NT2/D1 (cell line): ENCODE measurements around the gene EIF4H.
A peak's percentile ranks its signal among the peaks of the same experiment; 100 is the strongest.

Experiments
- DNase-seq: peaks from one replicate; pipeline ENCODE4 v3.0.0-alpha.2; 2011; ENCODE audit warnings: low read depth, low spot score
- H3K27me3 ChIP-seq: 2 replicates; pipeline ENCODE4 v1.6.0; 2011; ENCODE audit warnings: mild to moderate bottlenecking; ENCODE audit not compliant: insufficient read length, insufficient read depth
- H3K36me3 ChIP-seq: 2 replicates; pipeline ENCODE4 v1.6.1; 2011; ENCODE audit warnings: mild to moderate bottlenecking, low read length, mixed read lengths; ENCODE audit not compliant: insufficient read depth, insufficient read length
- H3K4me1 ChIP-seq: 2 replicates; pipeline ENCODE4 v1.5.1; 2011; ENCODE audit not compliant: insufficient read depth, insufficient read length
- H3K4me3 ChIP-seq: 2 replicates; pipeline ENCODE4 v1.5.1; 2011; ENCODE audit warnings: low read depth; ENCODE audit not compliant: insufficient read length
- H3K9ac ChIP-seq: 2 replicates; pipeline ENCODE4 v1.6.0; 2011; ENCODE audit warnings: low read depth; ENCODE audit not compliant: insufficient read length
- H3K9me3 ChIP-seq: 2 replicates; pipeline ENCODE4 v1.5.1; 2011; ENCODE audit warnings: mild to moderate bottlenecking, low read length; ENCODE audit not compliant: insufficient read depth
- SUZ12 ChIP-seq: IDR thresholded peaks from 2 replicates; pipeline ENCODE4 v1.6.1; 2011; ENCODE audit not compliant: insufficient read length, insufficient read depth; ENCODE audit errors: extremely low read depth
- YY1 ChIP-seq: IDR thresholded peaks from 2 replicates; pipeline ENCODE4 v1.6.1; 2011; ENCODE audit not compliant: insufficient read length, insufficient read depth
- ZNF274 ChIP-seq: IDR thresholded peaks from 2 replicates; pipeline ENCODE4 v1.6.1; 2011; ENCODE audit warnings: mild to moderate bottlenecking, low read depth, low read length

Gene EIF4H

GRCh38 chr7:74174606-74175082, 488 bp downstream of the EIF4H start:
- Histone ChIP-seq H3K4me1 (no peaks in the 10 kb centered on the region), H3K4me3 (peak overlapping the region; percentile 86), H3K36me3 (peaks cover 37% of the 10 kb centered on the region), H3K9me3 (no peaks in the 10 kb centered on the region), H3K27me3 (no peaks in the 10 kb centered on the region), H3K9ac (peak overlapping the region; percentile 94)
- no peak for TF ChIP-seq YY1
- no peak for TF ChIP-seq ZNF274
- TF ChIP-seq SUZ12 = no peak
- no peak for DNase-seq

GRCh38 chr7:74175340-74175739, 1.2 kb downstream of the EIF4H start:
- Histone ChIP-seq H3K36me3 (peaks cover 44% of the 10 kb centered on the region), H3K4me3 (peak overlapping the region; percentile 86), H3K27me3 (no peaks in the 10 kb centered on the region), H3K9me3 (no peaks in the 10 kb centered on the region), H3K4me1 (no peaks in the 10 kb centered on the region), H3K9ac (peak overlapping the region; percentile 94)
- TF ChIP-seq YY1 (no peak), ZNF274 (no peak), SUZ12 (no peak)
- DNase-seq = no peak

- Histone ChIP-seq H3K9ac (peak overlapping the region; percentile 29), H3K4me3 (no peak overlapping the region), H3K4me1 (no peaks in the 10 kb centered on the region), H3K27me3 (no peaks in the 10 kb centered on the region), H3K36me3 (peaks cover 52% of the 10 kb centered on the region), H3K9me3 (no peaks in the 10 kb centered on the region)
- no peak for TF ChIP-seq ZNF274
- no peak for TF ChIP-seq YY1
- TF ChIP-seq SUZ12 = no peak
- DNase-seq = no peak
Measured at GRCh38 chr7:74176555-74176954, 2.4 kb downstream of the EIF4H start.

GRCh38 chr7:74178632-74179031, 4.5 kb downstream of the EIF4H start:
- H3K4me1 ChIP-seq = peaks cover 2% of the 10 kb centered on the region
- TF ChIP-seq ZNF274 = no peak
- no peak for TF ChIP-seq SUZ12
- no peak for TF ChIP-seq YY1
- no peak overlapping the region for H3K9ac ChIP-seq

GRCh38 chr7:74179935-74180604, 5.9 kb downstream of the EIF4H start:
- H3K36me3 ChIP-seq = peaks cover 69% of the 10 kb centered on the region
- H3K4me1 ChIP-seq = peaks cover 5% of the 10 kb centered on the region
- TF ChIP-seq YY1 = no peak
- no peak for TF ChIP-seq ZNF274
- H3K9ac ChIP-seq = no peak overlapping the region
- no peaks in the 10 kb centered on the region for H3K9me3 ChIP-seq
- H3K4me3 ChIP-seq = no peak overlapping the region
- no peaks in the 10 kb centered on the region for H3K27me3 ChIP-seq
- no peak for DNase-seq

More at GRCh38 chr7:74178632-74179031, 4.5 kb downstream of the EIF4H start:
- no peaks in the 10 kb centered on the region for H3K27me3 ChIP-seq
- no peak for DNase-seq
- no peaks in the 10 kb centered on the region for H3K9me3 ChIP-seq
- no peak overlapping the region for H3K4me3 ChIP-seq
- peaks cover 63% of the 10 kb centered on the region for H3K36me3 ChIP-seq

- Histone ChIP-seq H3K4me3 (no peak overlapping the region), H3K4me1 (peaks cover 5% of the 10 kb centered on the region), H3K27me3 (no peaks in the 10 kb centered on the region), H3K9me3 (no peaks in the 10 kb centered on the region), H3K9ac (no peak overlapping the region), H3K36me3 (peaks cover 67% of the 10 kb centered on the region)
- TF ChIP-seq YY1 = no peak
- TF ChIP-seq ZNF274 = no peak
- no peak for TF ChIP-seq SUZ12
- DNase-seq = no peak
Measured at GRCh38 chr7:74180866-74181265, 6.7 kb downstream of the EIF4H start.

GRCh38 chr7:74181821-74182220, 7.7 kb downstream of the EIF4H start:
- no peak for DNase-seq
- H3K27me3 ChIP-seq = no peaks in the 10 kb centered on the region
- H3K9me3 ChIP-seq = no peaks in the 10 kb centered on the region
- H3K4me1 ChIP-seq = peaks cover 5% of the 10 kb centered on the region
- TF ChIP-seq SUZ12 = no peak
- TF ChIP-seq ZNF274 = no peak
- no peak for TF ChIP-seq YY1
- peaks cover 65% of the 10 kb centered on the region for H3K36me3 ChIP-seq
- H3K9ac ChIP-seq = no peak overlapping the region
- no peak overlapping the region for H3K4me3 ChIP-seq
